Stimulated activated CD4-positive, alpha-beta T cell treated with anti-CD3 and anti-CD28 coated beads, Interleukin-15, amount 100 ng/mL, for 1 hour (primary cell): ENCODE data around the gene DRC7.
"Not testable (repeated sequence)": the region's sequence is repeated elsewhere in the genome, so short reads cannot be mapped to it uniquely, and the experiment has no call there.

Experiments used
- DNase-seq, 2 donors: peaks; one replicate each; pipeline ENCODE4 v3.0.0-alpha.2; 2020; ENCODE audit warnings: low read depth in 1 of 2, low spot score in 1 of 2

DRC7 gene

GRCh38 chr16:57760357-57761160, 66.0 kb downstream of the DRC7 start:
- no peak for DNase-seq

GRCh38 chr16:57761301-57761700, 66.7 kb downstream of the DRC7 start:
- DNase-seq, result no peak

GRCh38 chr16:57761957-57762356, 67.4 kb downstream of the DRC7 start:
- no peak for DNase-seq

GRCh38 chr16:57762365-57763040, 67.9 kb downstream of the DRC7 start:
- DNase-seq, result no peak

GRCh38 chr16:57763285-57764005, 68.8 kb downstream of the DRC7 start:
- no peak for DNase-seq

- no peak for DNase-seq
These were observed 69.4 kb downstream of the DRC7 start for GRCh38 chr16:57764006-57764340.

- no peak for DNase-seq
These were observed 69.9 kb downstream of the DRC7 start for GRCh38 chr16:57764341-57765159.

GRCh38 chr16:57765160-57765728, 70.6 kb downstream of the DRC7 start:
- no peak for DNase-seq

GRCh38 chr16:57766714-57767348, 72.2 kb downstream of the DRC7 start:
- no peak for DNase-seq

GRCh38 chr16:57769541-57770145, 75.0 kb downstream of the DRC7 start:
- no peak for DNase-seq

- no peak for DNase-seq
These were observed 75.8 kb downstream of the DRC7 start for GRCh38 chr16:57770361-57770760.

- DNase-seq, result no peak
These were observed 76.7 kb downstream of the DRC7 start for GRCh38 chr16:57771141-57771785.

GRCh38 chr16:57773019-57773418, 78.4 kb downstream of the DRC7 start:
- DNase-seq, result no peak

GRCh38 chr16:57773655-57774295, 79.2 kb downstream of the DRC7 start:
- DNase-seq, result no peak

GRCh38 chr16:57774705-57775285, 80.2 kb downstream of the DRC7 start:
- no peak for DNase-seq

- no peak for DNase-seq
These were observed 81.3 kb downstream of the DRC7 start for GRCh38 chr16:57775661-57776469.

GRCh38 chr16:57778658-57779057, 84.1 kb downstream of the DRC7 start:
- no peak for DNase-seq

GRCh38 chr16:57779836-57780235, 85.2 kb downstream of the DRC7 start:
- not testable (repeated sequence) for DNase-seq
